Fibroblast of lung (primary cell): ENCODE results near the gene AZIN2. TPM values are rescaled to one million over a fixed set of nuclear protein-coding genes. Genes with fewer than 3 reads are reported as not detected.

Experiments used
- DNase-seq, 2 donors: peaks; one replicate each; pipeline versions ENCODE4 v3.0.0 to v3.0.0-alpha.2; 2010; ENCODE audit warnings: low read depth in 2 of 2
- H2AFZ ChIP-seq: 2 replicates; pipeline ENCODE4 v1.5.1; 2012; ENCODE audit warnings: low read length, control low read depth, inconsistent platforms
- H3K27ac ChIP-seq: 2 replicates; pipeline ENCODE4 v1.5.1; 2011; ENCODE audit warnings: low read length, control low read depth; ENCODE audit not compliant: insufficient read depth
- H3K27me3 ChIP-seq: 2 replicates; pipeline ENCODE4 v1.5.1; 2011; ENCODE audit warnings: mild to moderate bottlenecking, low read length; ENCODE audit not compliant: control insufficient read depth, insufficient read depth
- H3K36me3 ChIP-seq: 2 replicates; pipeline ENCODE4 v1.5.1; 2011; ENCODE audit warnings: low read length; ENCODE audit not compliant: control insufficient read depth, insufficient read depth
- H3K4me1 ChIP-seq: 2 replicates; pipeline ENCODE4 v1.5.1; 2011; ENCODE audit warnings: low read length; ENCODE audit not compliant: control insufficient read depth, insufficient read depth; ENCODE audit errors: extremely low read depth
- H3K4me2 ChIP-seq: 2 replicates; pipeline ENCODE4 v1.5.1; 2011; ENCODE audit warnings: low read length, control low read depth; ENCODE audit not compliant: insufficient read depth; ENCODE audit errors: extremely low read depth
- H3K4me3 ChIP-seq, 4 experiments: fragments of 200-600 bp in 1 of 4; sonication (generic) in 1 of 4; replicated peaks in 1 of 4; 2 replicates each; pipeline ENCODE4 v1.5.1; 2011 to 2016; ENCODE audit warnings: low read length in 4 of 4, low read depth in 3 of 4, mild to moderate bottlenecking in 3 of 4, control low read depth in 2 of 4, inconsistent platforms in 1 of 4, mixed read lengths in 1 of 4; ENCODE audit not compliant: insufficient read depth in 1 of 4; ENCODE audit errors: control extremely low read depth in 1 of 4
- H3K79me2 ChIP-seq: 2 replicates; pipeline ENCODE4 v1.5.1; 2012; ENCODE audit warnings: mild to moderate bottlenecking, low read length, inconsistent platforms; ENCODE audit not compliant: control insufficient read depth, insufficient read depth
- H3K9ac ChIP-seq: 2 replicates; pipeline ENCODE4 v1.5.1; 2011; ENCODE audit warnings: mild to moderate bottlenecking, low read length, control low read depth; ENCODE audit not compliant: insufficient read depth
- H3K9me3 ChIP-seq: 2 replicates; pipeline ENCODE4 v1.5.1; 2012; ENCODE audit warnings: low read depth, low read length; ENCODE audit not compliant: control insufficient read depth, insufficient read depth
- H4K20me1 ChIP-seq: 2 replicates; pipeline ENCODE4 v1.5.1; 2011; ENCODE audit warnings: low read length; ENCODE audit not compliant: control insufficient read depth, insufficient read depth; ENCODE audit errors: extremely low read depth
- EZH2 ChIP-seq: IDR thresholded peaks from 2 replicates; pipeline ENCODE4 v1.5.1; 2012; ENCODE audit warnings: low read length, control low read depth, mild to moderate bottlenecking; ENCODE audit errors: missing control alignments
- polyA plus RNA-seq, 2 donors: library from polyadenylated mRNA; depleted of rRNA in 1 of 2; stranded (reverse) in 1 of 2; unstranded in 1 of 2; fragments of >200 nt; gene quantifications; 2 replicates each; pipeline ENCODE4 v1.2.1, GENCODE V29; 2011 to 2012; ENCODE audit warnings: missing spikeins in 1 of 2
- total RNA-seq: library from RNA; depleted of rRNA; stranded (reverse); fragments of >200 nt; gene quantifications from 2 replicates; pipeline ENCODE4 v1.2.1, GENCODE V29; 2014
- TF ChIP-seq, protein P1 (sequence below), 2 donors: IDR thresholded peaks in 1 of 2; conservative IDR thresholded peaks in 1 of 2; 1 replicate in 1 of 2; 2 replicates in 1 of 2; pipeline ENCODE4 v1.5.1; 2011 to 2012; ENCODE audit warnings: low read length in 2 of 2, control low read depth in 1 of 2, inconsistent platforms in 1 of 2, low read depth in 1 of 2, mild to moderate bottlenecking in 1 of 2

The AZIN2 gene
- total and polyA plus RNA-seq, 2 donors (not counting 1 experiment from before 2014, with no cell fraction given) = 3.2 to 9.1 TPM

DNA sequence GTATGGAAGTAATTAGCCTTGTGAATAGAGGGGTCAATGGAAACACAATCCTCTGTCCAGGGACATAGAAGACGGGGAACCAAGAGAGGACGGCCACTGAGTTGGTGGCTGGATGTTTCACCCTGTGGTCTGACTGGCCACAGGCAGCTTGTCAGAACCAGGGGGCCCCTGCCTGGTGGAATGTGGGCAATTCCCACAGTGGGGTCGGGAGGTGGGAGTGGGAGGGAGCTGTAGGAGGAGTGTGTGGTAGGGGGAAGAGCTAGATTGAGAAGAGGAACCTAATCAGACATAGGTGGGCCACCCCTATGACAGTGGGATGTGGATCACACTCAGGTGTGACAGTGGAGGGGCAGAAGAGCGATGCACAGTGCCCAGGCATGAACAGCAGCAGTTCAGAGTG, 69.6 kb downstream of the AZIN2 start:
- Histone ChIP-seq H3K9ac (no peak overlapping the region), H4K20me1 (no peaks in the 10 kb centered on the region), H3K79me2 (no peaks in the 10 kb centered on the region), H3K4me1 (no peaks in the 10 kb centered on the region), H3K36me3 (peaks cover 6% of the 10 kb centered on the region), H2AFZ (no peak overlapping the region), H3K27me3 (no peaks in the 10 kb centered on the region), H3K4me2 (no peak overlapping the region), H3K4me3 (no peak overlapping the region), H3K27ac (no peak overlapping the region), H3K9me3 (no peaks in the 10 kb centered on the region)
- TF ChIP-seq, protein P1, sequence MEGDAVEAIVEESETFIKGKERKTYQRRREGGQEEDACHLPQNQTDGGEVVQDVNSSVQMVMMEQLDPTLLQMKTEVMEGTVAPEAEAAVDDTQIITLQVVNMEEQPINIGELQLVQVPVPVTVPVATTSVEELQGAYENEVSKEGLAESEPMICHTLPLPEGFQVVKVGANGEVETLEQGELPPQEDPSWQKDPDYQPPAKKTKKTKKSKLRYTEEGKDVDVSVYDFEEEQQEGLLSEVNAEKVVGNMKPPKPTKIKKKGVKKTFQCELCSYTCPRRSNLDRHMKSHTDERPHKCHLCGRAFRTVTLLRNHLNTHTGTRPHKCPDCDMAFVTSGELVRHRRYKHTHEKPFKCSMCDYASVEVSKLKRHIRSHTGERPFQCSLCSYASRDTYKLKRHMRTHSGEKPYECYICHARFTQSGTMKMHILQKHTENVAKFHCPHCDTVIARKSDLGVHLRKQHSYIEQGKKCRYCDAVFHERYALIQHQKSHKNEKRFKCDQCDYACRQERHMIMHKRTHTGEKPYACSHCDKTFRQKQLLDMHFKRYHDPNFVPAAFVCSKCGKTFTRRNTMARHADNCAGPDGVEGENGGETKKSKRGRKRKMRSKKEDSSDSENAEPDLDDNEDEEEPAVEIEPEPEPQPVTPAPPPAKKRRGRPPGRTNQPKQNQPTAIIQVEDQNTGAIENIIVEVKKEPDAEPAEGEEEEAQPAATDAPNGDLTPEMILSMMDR (conservative IDR thresholded peaks at IDR 0.05 in 1 of 2, IDR thresholded peaks at IDR 0.05 in 1 of 2; ENCODE audit: low read depth in 1 of 2, low read length in 2 of 2) = no peak
- TF ChIP-seq EZH2 = no peak
- no peak for DNase-seq

DNA sequence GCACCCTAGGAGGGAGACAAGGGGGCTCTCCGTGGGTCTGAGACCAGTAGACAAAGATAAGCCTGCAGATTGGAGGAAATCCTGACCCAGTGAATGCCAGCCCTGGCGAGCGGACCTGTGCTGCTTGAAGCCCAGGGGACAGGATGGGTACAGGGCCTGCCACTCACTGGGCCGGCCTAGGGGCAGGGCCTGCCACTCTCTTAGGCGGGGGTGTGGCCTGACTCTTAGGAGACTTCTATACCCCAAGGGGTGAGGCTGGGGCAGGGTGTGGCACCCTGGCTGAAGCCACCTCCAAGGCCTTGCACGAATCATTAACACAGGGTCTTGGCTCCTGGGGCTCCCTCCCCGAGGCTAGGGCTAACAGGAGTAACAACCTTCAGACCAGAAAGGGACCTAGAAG, 70.2 kb downstream of the AZIN2 start:
- no peak for DNase-seq
- Histone ChIP-seq H3K79me2 (no peaks in the 10 kb centered on the region), H4K20me1 (no peaks in the 10 kb centered on the region), H3K36me3 (peaks cover 6% of the 10 kb centered on the region), H3K4me1 (no peaks in the 10 kb centered on the region), H3K9me3 (no peaks in the 10 kb centered on the region), H2AFZ (no peak overlapping the region), H3K27me3 (no peaks in the 10 kb centered on the region), H3K4me2 (no peak overlapping the region), H3K27ac (no peak overlapping the region), H3K9ac (no peak overlapping the region), H3K4me3 (no peak overlapping the region)
- TF ChIP-seq, protein P1 (conservative IDR thresholded peaks at IDR 0.05 in 1 of 2, IDR thresholded peaks at IDR 0.05 in 1 of 2; ENCODE audit: low read depth in 1 of 2, low read length in 2 of 2) = no peak
- no peak for TF ChIP-seq EZH2

DNA sequence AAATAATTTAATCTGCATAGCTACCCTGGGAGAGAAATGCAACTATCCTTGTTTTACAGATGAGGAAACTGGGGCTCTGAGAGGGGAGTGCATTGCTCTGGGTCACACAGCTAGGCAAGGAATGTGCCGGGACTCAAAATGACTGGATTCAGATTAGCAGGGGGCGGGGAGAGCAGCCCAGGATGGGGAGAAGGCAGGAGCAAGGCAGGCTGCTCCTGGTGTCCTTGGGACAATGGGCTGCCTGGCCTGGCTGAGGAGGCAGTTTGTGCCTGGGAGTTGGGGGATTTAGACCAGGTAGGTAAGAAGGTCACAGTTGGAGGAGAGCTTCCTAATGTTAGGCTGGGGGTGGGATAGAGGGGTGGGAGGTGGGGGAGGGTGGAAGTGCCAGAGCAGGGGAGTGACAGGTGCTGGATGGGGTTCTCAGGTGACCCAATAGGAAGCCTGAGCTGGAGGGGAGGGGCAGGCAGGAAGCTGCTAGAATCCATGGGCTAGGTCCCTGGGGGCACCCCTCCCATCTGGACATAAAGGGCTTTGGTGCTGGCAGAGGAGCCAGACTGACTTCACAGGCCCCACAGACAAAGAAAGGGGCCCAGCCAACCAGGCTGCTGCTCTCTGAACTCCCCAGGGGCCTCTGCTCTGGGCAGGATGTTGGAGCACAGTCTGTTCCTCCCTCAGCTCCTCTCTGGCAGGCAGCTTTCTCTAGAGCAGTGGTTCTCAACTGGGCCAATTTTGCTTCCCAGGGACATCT, 71.9 kb downstream of the AZIN2 start:
- H3K27me3 ChIP-seq = no peaks in the 10 kb centered on the region
- H3K79me2 ChIP-seq = no peaks in the 10 kb centered on the region
- TF ChIP-seq, protein P1 (conservative IDR thresholded peaks at IDR 0.05 in 1 of 2, IDR thresholded peaks at IDR 0.05 in 1 of 2; ENCODE audit: low read depth in 1 of 2, low read length in 2 of 2) = no peak
- TF ChIP-seq EZH2 = no peak
- no peaks in the 10 kb centered on the region for H3K9me3 ChIP-seq
- H3K27ac ChIP-seq = no peak overlapping the region
- H2AFZ ChIP-seq = no peak overlapping the region
- DNase-seq = peak in 1 of 2 donors; percentile 64
- no peak overlapping the region for H3K4me2 ChIP-seq
- H3K4me3 ChIP-seq = no peak overlapping the region
- no peaks in the 10 kb centered on the region for H3K4me1 ChIP-seq
- H4K20me1 ChIP-seq = no peaks in the 10 kb centered on the region
- H3K36me3 ChIP-seq = no peaks in the 10 kb centered on the region
- no peak overlapping the region for H3K9ac ChIP-seq
